OCI-LY3 (cell line): ENCODE data around the gene WDR76.
"Not testable (repeated sequence)": the region's sequence is repeated elsewhere in the genome, so short reads cannot be mapped to it uniquely, and the experiment has no call there.

Experiments used
- H2AFZ ChIP-seq: fragments of 200-600, 300-600 bp; shearing (Covaris generic); 2 replicates; pipeline ENCODE4 v1.6.0; 2014; ENCODE audit warnings: antibody characterized with exemption, low read depth, low read length
- H3K27ac ChIP-seq: fragments of 200-600, 300-600 bp; sonication (generic); 2 replicates; pipeline ENCODE4 v1.5.1; 2014; ENCODE audit warnings: mild to moderate bottlenecking, low read length, moderate library complexity, mixed read lengths
- H3K27me3 ChIP-seq: fragments of 200-600, 300-600 bp; sonication (generic); 2 replicates; pipeline ENCODE4 v1.6.1; 2014; ENCODE audit warnings: low read depth, low read length, mixed read lengths
- H3K36me3 ChIP-seq: fragments of 200-600, 300-600 bp; sonication (generic); replicated peaks from 2 replicates; pipeline ENCODE3; 2014; ENCODE audit warnings: low read depth, low read length, mixed read lengths
- H3K4me1 ChIP-seq: fragments of 300-600, 200-600 bp; sonication (generic); 2 replicates; pipeline ENCODE4 v1.6.1; 2014; ENCODE audit warnings: low read length, mixed read lengths
- H3K4me2 ChIP-seq: fragments of 200-600, 300-600 bp; sonication (generic); 2 replicates; pipeline ENCODE4 v1.6.1; 2014; ENCODE audit warnings: low read length, mixed read lengths
- H3K4me3 ChIP-seq: fragments of 300-600, 200-600 bp; sonication (generic); 2 replicates; pipeline ENCODE4 v1.5.1; 2014; ENCODE audit warnings: antibody characterized with exemption, mild to moderate bottlenecking, low read length, moderate library complexity
- H3K79me2 ChIP-seq: fragments of 300-600, 200-600 bp; shearing (Covaris generic); 2 replicates; pipeline ENCODE4 v1.6.1; 2014; ENCODE audit warnings: mild to moderate bottlenecking, low read length, mixed read lengths
- H3K9ac ChIP-seq: fragments of 300-600, 200-600 bp; shearing (Covaris generic); 2 replicates; pipeline ENCODE4 v1.6.0; 2014; ENCODE audit warnings: mild to moderate bottlenecking, low read length, moderate library complexity
- H3K9me3 ChIP-seq: fragments of 200-600, 300-600 bp; shearing (Covaris generic); 2 replicates; pipeline ENCODE4 v1.6.1; 2014; ENCODE audit warnings: low read length, mixed read lengths; ENCODE audit not compliant: insufficient read depth
- H4K20me1 ChIP-seq: fragments of 200-600, 300-600 bp; sonication (generic); 2 replicates; pipeline ENCODE4 v1.6.1; 2016; ENCODE audit warnings: low read length, mixed read lengths; ENCODE audit not compliant: insufficient read depth
- EZH2phosphoT487 ChIP-seq: fragments of 200-600 bp; shearing (Covaris generic); IDR thresholded peaks from 2 replicates; pipeline ENCODE4 v1.6.1; 2018; ENCODE audit warnings: antibody characterized with exemption, mixed run types, low read depth
- TF ChIP-seq, protein P1 (sequence below): fragments of 200-600, 300-600 bp; sonication (generic); IDR thresholded peaks from 2 replicates; pipeline ENCODE4 v1.5.1; 2014; ENCODE audit warnings: antibody characterized with exemption, low read length, low read depth

The WDR76 gene

DNA sequence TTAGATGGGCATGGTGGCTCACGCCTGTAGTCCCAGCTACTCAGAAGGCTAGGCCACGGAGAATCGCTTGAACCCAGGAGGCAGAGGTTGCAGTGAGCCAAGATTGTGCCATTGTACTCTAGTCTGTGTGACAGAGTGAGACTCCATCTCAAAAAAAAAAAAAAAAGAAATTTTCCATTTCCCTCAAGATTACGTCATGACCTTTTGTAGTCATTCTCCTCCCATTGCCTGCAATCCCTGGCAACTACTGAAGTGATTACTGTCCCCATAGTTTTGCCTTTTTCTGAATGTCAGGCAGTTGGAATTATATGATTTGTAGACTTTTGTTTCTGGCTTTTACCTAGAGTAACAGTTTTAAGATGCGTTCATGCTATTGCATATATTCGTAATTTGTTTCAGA is 28.0 kb downstream of the WDR76 start:
- H3K4me2 ChIP-seq = no peak overlapping the region
- no peaks in the 10 kb centered on the region for H3K4me1 ChIP-seq
- no peak overlapping the region for H3K27ac ChIP-seq
- no peak overlapping the region for H3K9ac ChIP-seq
- peaks cover 46% of the 10 kb centered on the region for H3K36me3 ChIP-seq
- H3K9me3 ChIP-seq = no peaks in the 10 kb centered on the region
- H4K20me1 ChIP-seq = 0 out of 2 replicates have a peak, but pooled peaks cover 3% of the 10 kb centered on the region
- TF ChIP-seq, protein P1, sequence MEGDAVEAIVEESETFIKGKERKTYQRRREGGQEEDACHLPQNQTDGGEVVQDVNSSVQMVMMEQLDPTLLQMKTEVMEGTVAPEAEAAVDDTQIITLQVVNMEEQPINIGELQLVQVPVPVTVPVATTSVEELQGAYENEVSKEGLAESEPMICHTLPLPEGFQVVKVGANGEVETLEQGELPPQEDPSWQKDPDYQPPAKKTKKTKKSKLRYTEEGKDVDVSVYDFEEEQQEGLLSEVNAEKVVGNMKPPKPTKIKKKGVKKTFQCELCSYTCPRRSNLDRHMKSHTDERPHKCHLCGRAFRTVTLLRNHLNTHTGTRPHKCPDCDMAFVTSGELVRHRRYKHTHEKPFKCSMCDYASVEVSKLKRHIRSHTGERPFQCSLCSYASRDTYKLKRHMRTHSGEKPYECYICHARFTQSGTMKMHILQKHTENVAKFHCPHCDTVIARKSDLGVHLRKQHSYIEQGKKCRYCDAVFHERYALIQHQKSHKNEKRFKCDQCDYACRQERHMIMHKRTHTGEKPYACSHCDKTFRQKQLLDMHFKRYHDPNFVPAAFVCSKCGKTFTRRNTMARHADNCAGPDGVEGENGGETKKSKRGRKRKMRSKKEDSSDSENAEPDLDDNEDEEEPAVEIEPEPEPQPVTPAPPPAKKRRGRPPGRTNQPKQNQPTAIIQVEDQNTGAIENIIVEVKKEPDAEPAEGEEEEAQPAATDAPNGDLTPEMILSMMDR = no peak
- TF ChIP-seq EZH2phosphoT487 = no peak
- H2AFZ ChIP-seq = no peak overlapping the region
- H3K27me3 ChIP-seq = no peaks in the 10 kb centered on the region
- no peaks in the 10 kb centered on the region for H3K79me2 ChIP-seq
- no peak overlapping the region for H3K4me3 ChIP-seq

DNA sequence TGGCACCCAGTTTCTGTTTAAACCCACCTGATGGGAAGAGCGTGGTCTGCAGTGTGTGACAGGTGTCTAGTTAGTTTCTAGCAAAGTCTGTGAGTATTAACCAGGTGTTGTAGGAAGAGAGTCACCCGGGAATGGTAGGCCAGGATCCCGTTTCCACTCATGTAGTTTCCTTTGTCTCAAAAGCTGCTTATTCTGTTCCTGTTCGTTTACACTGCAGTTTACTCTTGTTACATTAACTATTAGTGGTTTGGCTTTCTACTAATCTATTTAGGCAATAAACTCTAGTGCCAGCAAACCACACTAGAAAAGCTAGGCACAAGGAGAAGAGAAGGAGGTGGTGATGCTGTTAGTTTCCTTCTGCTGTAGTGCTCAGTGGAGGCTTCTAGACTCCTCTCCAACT is 32.7 kb downstream of the WDR76 start:
- Histone ChIP-seq H3K4me3 (no peak overlapping the region), H3K9me3 (no peaks in the 10 kb centered on the region), H4K20me1 (0 out of 2 replicates have a peak, but pooled peaks cover 3% of the 10 kb centered on the region), H2AFZ (no peak overlapping the region), H3K36me3 (peaks cover 29% of the 10 kb centered on the region), H3K9ac (no peak overlapping the region), H3K27ac (no peak overlapping the region), H3K4me2 (no peak overlapping the region), H3K4me1 (no peaks in the 10 kb centered on the region), H3K27me3 (no peaks in the 10 kb centered on the region), H3K79me2 (no peaks in the 10 kb centered on the region)
- TF ChIP-seq, protein P1 = no peak
- no peak for TF ChIP-seq EZH2phosphoT487

- H3K36me3 ChIP-seq = peaks cover 40% of the 10 kb centered on the region
- H3K4me2 ChIP-seq, H3K4me3 ChIP-seq, H3K9me3 ChIP-seq, H3K9ac ChIP-seq, H4K20me1 ChIP-seq, H3K79me2 ChIP-seq, H2AFZ ChIP-seq, H3K4me1 ChIP-seq, H3K27me3 ChIP-seq, H3K27ac ChIP-seq: not testable (repeated sequence)
These were observed 39.8 kb downstream of the WDR76 start for GRCh38 chr15:43866636-43867035.

GRCh38 chr15:43867096-43867495 is 40.3 kb downstream of the WDR76 start:
- TF ChIP-seq, protein P1 = no peak
- no peak for TF ChIP-seq EZH2phosphoT487
- no peak overlapping the region for H3K4me2 ChIP-seq
- no peak overlapping the region for H3K27ac ChIP-seq
- no peak overlapping the region for H2AFZ ChIP-seq
- H3K79me2 ChIP-seq = no peaks in the 10 kb centered on the region
- no peak overlapping the region for H3K9ac ChIP-seq
- peaks cover 2% of the 10 kb centered on the region; the same call in 1 of the 2 replicates for H4K20me1 ChIP-seq
- H3K36me3 ChIP-seq = peaks cover 44% of the 10 kb centered on the region
- H3K4me1 ChIP-seq = no peaks in the 10 kb centered on the region
- H3K4me3 ChIP-seq = no peak overlapping the region
- no peaks in the 10 kb centered on the region for H3K27me3 ChIP-seq
- no peaks in the 10 kb centered on the region for H3K9me3 ChIP-seq

DNA sequence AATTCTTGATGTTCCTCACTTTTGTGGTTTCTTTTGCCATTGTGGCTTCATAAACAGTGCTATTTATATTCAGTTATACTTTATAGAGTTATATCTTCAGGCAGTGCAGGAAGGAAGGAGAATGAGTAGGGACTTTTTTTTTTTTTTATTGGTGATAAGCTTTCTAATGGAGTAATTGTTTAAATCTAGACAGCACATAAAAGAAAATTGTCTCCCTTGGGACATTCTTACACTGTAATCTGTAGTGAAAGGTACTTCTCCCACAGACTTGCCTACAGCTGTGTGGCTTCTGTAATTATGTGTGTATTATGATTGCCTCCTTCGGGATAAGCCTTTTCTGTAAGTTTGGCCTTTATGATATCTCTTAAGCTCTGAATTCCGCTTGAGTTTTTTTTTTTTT is 41.6 kb downstream of the WDR76 start:
- H3K4me2 ChIP-seq = no peak overlapping the region
- H3K27ac ChIP-seq = no peak overlapping the region
- H3K79me2 ChIP-seq = no peaks in the 10 kb centered on the region
- H3K27me3 ChIP-seq = no peaks in the 10 kb centered on the region
- H2AFZ ChIP-seq = no peak overlapping the region
- peaks cover 5% of the 10 kb centered on the region; the same call in 1 of the 2 replicates for H4K20me1 ChIP-seq
- peaks cover 53% of the 10 kb centered on the region for H3K36me3 ChIP-seq
- H3K4me1 ChIP-seq = no peaks in the 10 kb centered on the region
- no peaks in the 10 kb centered on the region for H3K9me3 ChIP-seq
- no peak overlapping the region for H3K9ac ChIP-seq
- no peak for TF ChIP-seq EZH2phosphoT487
- TF ChIP-seq, protein P1 = no peak
- no peak overlapping the region for H3K4me3 ChIP-seq
